ENCODE measurements around the gene SGIP1.
"Not testable (repeated sequence)": the region's sequence is repeated elsewhere in the genome, so short reads cannot be mapped to it uniquely, and the experiment has no call there.

SGIP1 gene

DNA sequence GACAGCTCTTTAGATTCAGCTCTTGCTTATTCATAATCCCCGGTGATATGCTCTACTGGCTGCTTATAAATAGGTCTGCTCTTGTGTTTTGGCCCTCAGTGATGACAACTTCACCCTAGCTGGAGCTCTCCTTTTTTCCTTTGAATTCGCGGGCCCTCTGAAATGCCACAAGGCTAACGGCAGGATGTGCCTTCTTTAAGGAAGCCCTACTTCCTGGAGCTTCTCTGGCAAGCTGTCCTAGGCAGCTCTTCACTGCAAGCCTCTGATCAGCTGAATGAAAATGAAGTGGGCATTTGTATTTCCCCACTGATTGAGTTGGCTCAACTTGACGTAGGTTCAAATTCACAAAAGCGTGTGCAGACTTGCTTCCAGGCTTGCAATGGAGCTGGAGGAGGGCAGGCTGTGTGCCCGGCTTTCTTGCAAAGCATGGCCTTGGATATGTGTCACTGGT, 22.2 kb downstream of the SGIP1 start:
- no peak for DNase-seq (ENCODE audit: low spot score)

GRCh38 chr1:66557157-66557556, 23.2 kb downstream of the SGIP1 start:
- no peak for DNase-seq (ENCODE audit: low spot score)

GRCh38 chr1:66559517-66559916, 25.6 kb downstream of the SGIP1 start:
- DNase-seq (ENCODE audit: low spot score), result no peak

GRCh38 chr1:66562561-66562960, 28.6 kb downstream of the SGIP1 start:
- no peak for DNase-seq (ENCODE audit: low spot score)

DNA sequence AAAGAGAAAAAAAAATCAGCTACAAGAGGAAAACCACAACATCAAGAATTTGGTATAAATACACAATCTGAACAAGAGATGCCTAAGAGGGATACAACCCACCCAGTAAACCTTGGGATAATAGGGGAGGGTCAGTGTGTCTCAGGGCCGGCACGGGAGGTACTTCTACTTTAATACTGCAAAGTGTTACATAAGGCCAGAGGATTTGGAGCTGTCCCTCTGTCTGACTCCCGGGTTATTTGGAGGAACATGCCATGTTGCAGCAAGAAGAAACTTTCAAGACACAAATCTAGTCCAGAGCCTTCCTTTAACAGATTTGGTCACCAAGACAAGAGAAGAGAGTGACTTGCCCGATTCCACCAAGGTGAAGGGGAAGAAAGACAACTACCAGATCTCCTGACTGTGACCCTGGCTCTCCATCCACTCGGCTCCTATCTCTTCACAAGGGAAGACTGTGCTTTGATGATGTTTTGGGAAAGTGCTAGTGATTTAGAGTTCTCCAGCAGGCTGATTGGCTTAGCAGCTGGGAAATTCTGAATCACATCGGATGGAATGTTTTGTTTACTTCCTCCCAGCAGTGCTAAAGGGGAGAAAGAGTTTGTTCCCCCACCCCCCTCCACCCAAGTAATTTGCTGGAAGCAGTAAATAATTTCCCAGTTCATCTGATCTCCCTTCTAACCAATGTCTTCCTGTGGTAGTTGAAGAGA, 29.3 kb downstream of the SGIP1 start:
- DNase-seq (ENCODE audit: low spot score), result peak; percentile 17

- DNase-seq (ENCODE audit: low spot score), result no peak
Observed at GRCh38 chr1:66563941-66564630, 30.1 kb downstream of the SGIP1 start.

DNA sequence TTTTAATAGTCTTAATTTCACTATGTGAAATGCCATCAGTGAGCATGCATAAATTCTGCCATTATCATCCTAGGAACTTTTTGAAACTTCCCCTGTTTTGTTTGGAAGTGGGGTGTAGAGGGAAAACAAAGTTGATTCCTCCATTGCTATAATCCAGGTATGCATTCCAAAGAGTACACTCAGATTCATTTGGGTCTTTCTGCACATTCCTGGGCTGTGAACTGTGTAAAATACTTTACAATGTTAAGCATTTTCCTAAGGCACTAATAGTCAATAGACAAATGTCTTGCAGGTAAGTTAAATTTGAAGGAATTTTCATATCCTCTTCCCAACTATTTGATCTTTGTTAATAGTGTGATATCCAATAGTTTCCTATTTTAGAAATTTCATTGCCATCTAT, 36.2 kb downstream of the SGIP1 start:
- DNase-seq (ENCODE audit: low spot score), result no peak

DNA sequence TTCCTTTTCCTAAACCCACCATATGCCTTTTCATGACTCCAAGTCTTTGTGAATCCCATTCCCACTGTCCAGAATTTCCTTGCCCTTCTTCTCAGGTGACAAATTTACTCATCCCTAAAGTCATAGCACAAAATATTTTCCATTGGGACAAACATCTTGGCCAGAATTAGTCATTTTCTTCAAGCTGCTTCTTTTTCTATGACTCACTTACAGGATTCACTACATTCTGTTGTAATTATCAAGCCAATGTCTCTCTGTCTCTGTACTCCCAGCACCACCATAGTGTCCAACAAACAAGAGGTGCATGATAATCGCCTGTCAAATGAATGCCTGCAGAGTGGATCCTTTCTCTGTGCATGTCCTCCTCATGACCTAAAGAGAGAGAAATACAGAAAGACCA, 37.8 kb downstream of the SGIP1 start:
- no peak for DNase-seq (ENCODE audit: low spot score)

GRCh38 chr1:66575739-66576138, 41.8 kb downstream of the SGIP1 start:
- no peak for DNase-seq (ENCODE audit: low spot score)

- no peak for DNase-seq (ENCODE audit: low spot score)
Observed at GRCh38 chr1:66576645-66577044, 42.7 kb downstream of the SGIP1 start.

GRCh38 chr1:66578841-66579240, 44.9 kb downstream of the SGIP1 start:
- no peak for DNase-seq (ENCODE audit: low spot score)

DNA sequence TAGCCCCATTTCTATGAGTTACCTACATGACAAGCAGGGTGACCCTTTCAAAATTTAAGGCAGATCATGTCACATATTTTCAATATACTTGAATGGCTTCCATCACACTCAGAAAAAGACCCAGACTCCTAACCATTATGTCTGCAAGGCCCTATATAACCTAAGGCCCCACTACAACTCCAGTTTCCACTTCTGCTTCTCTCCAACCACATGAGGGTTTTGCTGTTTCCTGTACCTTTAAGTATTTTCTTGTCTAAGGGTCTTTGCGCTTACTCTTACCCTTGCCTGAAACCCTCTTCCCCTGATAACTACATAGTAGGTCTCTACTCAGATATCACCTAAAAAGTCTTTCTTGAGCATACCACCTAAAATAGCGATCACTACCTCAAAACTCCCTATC, 46.1 kb downstream of the SGIP1 start:
- no peak for DNase-seq (ENCODE audit: low spot score)

DNA sequence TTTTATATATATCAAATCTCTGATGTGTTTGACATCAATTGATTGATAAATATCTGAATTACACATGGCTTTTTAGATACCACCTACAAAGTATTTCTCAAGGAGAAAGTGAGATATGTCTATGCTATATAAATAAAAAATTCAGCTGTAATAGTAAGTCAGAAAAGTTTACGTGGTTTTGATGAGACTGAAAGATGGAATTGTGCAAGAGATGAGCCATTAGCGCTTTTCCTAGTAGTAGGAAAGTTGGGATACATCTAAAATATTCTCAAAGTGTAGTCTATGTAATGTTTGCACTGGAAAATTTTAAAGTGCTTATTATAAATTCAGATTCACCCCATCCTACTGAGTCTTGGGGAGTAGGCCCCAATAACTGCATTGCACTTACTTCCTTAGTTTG, 49.1 kb downstream of the SGIP1 start:
- no peak for DNase-seq (ENCODE audit: low spot score)

GRCh38 chr1:66585002-66585401, 51.0 kb downstream of the SGIP1 start:
- DNase-seq (ENCODE audit: low spot score), result no peak

DNA sequence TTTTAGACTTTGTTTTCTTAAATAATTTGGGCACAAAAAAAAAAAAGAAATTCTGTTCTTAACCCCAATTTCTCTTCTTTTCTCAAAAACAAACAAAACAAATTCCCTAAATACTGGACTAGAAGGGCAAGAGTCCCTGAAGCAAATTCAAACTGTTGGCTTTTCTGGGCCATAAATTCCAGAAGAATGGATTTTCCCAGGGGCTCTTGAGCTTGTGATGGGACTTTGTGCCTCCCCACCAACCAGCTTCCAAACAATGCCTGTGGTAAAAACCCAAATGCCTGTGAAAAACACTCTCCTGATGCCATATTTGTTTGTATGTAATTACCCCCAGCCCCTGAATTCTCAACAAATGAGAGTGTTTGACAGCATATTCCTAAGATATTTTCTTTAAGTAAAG, 55.4 kb downstream of the SGIP1 start:
- no peak for DNase-seq (ENCODE audit: low spot score)

GRCh38 chr1:66592106-66592507, 58.2 kb downstream of the SGIP1 start:
- DNase-seq (ENCODE audit: low spot score), result not testable (repeated sequence)

GRCh38 chr1:66596191-66596590, 62.2 kb downstream of the SGIP1 start:
- no peak for DNase-seq (ENCODE audit: low spot score)

DNA sequence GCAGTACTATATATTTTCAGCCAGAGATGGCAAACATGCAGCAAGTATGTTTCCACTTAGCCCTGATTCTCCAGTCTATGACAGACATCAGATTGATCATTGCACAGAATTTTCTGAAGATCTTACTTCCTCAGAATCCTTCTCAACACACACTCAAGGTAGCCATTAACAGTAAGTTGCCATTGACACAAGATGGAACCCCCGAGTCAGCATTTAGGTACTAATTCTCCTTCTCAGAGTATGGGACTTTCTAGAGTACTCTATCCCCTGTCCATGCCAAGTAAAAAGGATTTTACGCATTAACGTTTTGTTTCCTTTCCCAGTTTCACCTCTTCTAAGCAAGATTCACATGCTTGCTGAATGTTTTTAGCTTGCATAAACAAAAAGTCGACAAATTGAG, 63.5 kb downstream of the SGIP1 start:
- DNase-seq (ENCODE audit: low spot score), result no peak

DNA sequence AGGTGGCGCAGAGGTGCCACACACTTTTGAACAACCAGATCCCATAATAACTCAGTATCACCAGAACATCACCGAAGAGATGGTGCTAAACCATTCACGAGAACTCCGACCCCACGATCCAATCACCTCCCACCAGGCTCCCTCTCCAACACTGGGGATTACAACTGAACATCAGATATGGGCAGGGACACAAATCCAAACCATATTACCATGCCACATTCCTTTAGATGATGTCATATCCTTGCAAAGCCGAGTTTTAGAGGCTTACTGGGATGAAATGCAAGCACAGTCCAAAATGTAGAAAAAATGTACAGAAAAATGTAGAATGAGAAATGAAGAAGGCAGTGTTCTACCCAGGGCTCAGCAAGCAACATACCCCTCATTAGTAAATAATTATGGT, 64.7 kb downstream of the SGIP1 start:
- DNase-seq (ENCODE audit: low spot score), result no peak

- DNase-seq (ENCODE audit: low spot score), result no peak
Observed at GRCh38 chr1:66599346-66599745, 65.4 kb downstream of the SGIP1 start.

- no peak for DNase-seq (ENCODE audit: low spot score)
Observed at GRCh38 chr1:66599899-66600737, 66.2 kb downstream of the SGIP1 start.

DNA sequence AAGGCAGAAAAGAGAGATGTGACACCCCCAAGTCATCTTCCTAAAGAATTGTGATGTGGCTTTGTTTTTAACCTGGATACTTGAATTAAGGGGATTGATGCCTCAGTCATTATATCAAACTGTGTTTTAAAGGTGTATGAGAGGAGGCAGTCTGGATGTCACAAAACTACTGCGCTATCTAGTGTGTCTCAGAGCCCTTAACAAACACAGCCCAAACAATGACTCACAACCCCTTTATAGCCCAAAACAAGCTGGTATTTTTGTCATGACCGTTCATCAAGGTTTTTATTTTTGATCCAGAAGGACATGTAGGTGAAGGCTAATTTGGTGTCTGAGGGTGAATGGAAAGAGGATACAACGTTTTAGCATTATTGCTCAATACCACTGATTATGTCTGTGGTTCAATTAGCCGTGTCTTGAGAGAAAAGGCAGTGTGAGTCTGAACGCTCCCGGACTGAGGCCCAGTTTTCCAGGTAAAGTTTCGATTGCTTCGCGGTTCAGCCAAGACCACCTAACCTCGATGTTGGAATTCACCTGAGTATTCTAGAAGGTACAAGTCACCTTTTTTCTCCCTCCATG, 71.6 kb downstream of the SGIP1 start:
- no peak for DNase-seq (ENCODE audit: low spot score)
